ENCODE data around the gene SKIL. TPM values are rescaled to one million over a fixed set of nuclear protein-coding genes. Genes with fewer than 3 reads are reported as not detected.
"Not testable (repeated sequence)": the region's sequence is repeated elsewhere in the genome, so short reads cannot be mapped to it uniquely, and the experiment has no call there.

Gene SKIL
- total and polyA plus RNA-seq, 5 donors: 9.6 to 59.5 (median 36.4) TPM

- no peaks in the 10 kb centered on the region for H3K27me3 ChIP-seq (ENCODE audit: control insufficient read depth, insufficient read depth)
- H3K4me1 ChIP-seq (ENCODE audit: control insufficient read depth, insufficient read depth, low read length): no peaks in the 10 kb centered on the region
- H3K9me3 ChIP-seq (ENCODE audit: control insufficient read depth, low read length): peaks cover 2% of the 10 kb centered on the region
- no peak for ATAC-seq
- intact Hi-C loops (cut with DNase I): no loop called here
- 94% methylated on average over 24 of the region's 24 CpGs for WGBS
- DNase-seq: peak in 1 of 3 donors; percentile 44
- H3K27ac ChIP-seq (ENCODE audit: low read length): no peak overlapping the region
- H3K4me3 ChIP-seq (ENCODE audit: low read length): no peak overlapping the region
Measured at GRCh38 chr3:170327040-170327808, 30.3 kb upstream of the SKIL start.

GRCh38 chr3:170327868-170328548, 29.5 kb upstream of the SKIL start:
- 76% methylated on average over 7 of the region's 7 CpGs for WGBS
- H3K27me3 ChIP-seq (ENCODE audit: control insufficient read depth, insufficient read depth); H3K4me3 ChIP-seq (ENCODE audit: low read length); H3K27ac ChIP-seq (ENCODE audit: low read length); ATAC-seq; H3K9me3 ChIP-seq (ENCODE audit: control insufficient read depth, low read length); H3K4me1 ChIP-seq (ENCODE audit: control insufficient read depth, insufficient read depth, low read length); DNase-seq; intact Hi-C loops (cut with DNase I): not testable (repeated sequence)

- H3K27me3 ChIP-seq (ENCODE audit: control insufficient read depth, insufficient read depth): no peaks in the 10 kb centered on the region
- 74% methylated on average over 5 of the region's 5 CpGs for WGBS
- peak in 1 of 2 donors; percentile 75 for ATAC-seq
- intact Hi-C loops (cut with DNase I): no loop called here
- DNase-seq: no peak
- peaks cover 2% of the 10 kb centered on the region for H3K9me3 ChIP-seq (ENCODE audit: control insufficient read depth, low read length)
- no peak overlapping the region for H3K4me3 ChIP-seq (ENCODE audit: low read length)
- H3K27ac ChIP-seq (ENCODE audit: low read length): no peak overlapping the region
- no peaks in the 10 kb centered on the region for H3K4me1 ChIP-seq (ENCODE audit: control insufficient read depth, insufficient read depth, low read length)
Measured at GRCh38 chr3:170330366-170330765, 27.1 kb upstream of the SKIL start.

- H3K9me3 ChIP-seq (ENCODE audit: control insufficient read depth, low read length): peaks cover 2% of the 10 kb centered on the region
- no peaks in the 10 kb centered on the region for H3K4me1 ChIP-seq (ENCODE audit: control insufficient read depth, insufficient read depth, low read length)
- intact Hi-C loops (cut with DNase I): no loop called here
- H3K4me3 ChIP-seq (ENCODE audit: low read length): no peak overlapping the region
- DNase-seq (peak in 2 of 3 donors; percentile 37 to 49), ATAC-seq (peak; percentile 71 to 95)
- H3K27me3 ChIP-seq (ENCODE audit: control insufficient read depth, insufficient read depth): no peaks in the 10 kb centered on the region
- H3K27ac ChIP-seq (ENCODE audit: low read length): no peak overlapping the region
- WGBS: 44% methylated on average over 4 of the region's 4 CpGs
Measured at GRCh38 chr3:170331143-170331542, 26.4 kb upstream of the SKIL start.

GRCh38 chr3:170337420-170337819, 20.1 kb upstream of the SKIL start:
- intact Hi-C loops (cut with DNase I): no loop called here
- no peak overlapping the region for H3K4me3 ChIP-seq (ENCODE audit: low read length)
- no peak for DNase-seq
- WGBS: 77% methylated on average over 3 of the region's 3 CpGs
- H3K27ac ChIP-seq (ENCODE audit: low read length): no peak overlapping the region
- H3K4me1 ChIP-seq (ENCODE audit: control insufficient read depth, insufficient read depth, low read length): no peaks in the 10 kb centered on the region
- ATAC-seq: no peak
- no peaks in the 10 kb centered on the region for H3K9me3 ChIP-seq (ENCODE audit: control insufficient read depth, low read length)
- H3K27me3 ChIP-seq (ENCODE audit: control insufficient read depth, insufficient read depth): no peaks in the 10 kb centered on the region

- H3K27me3 ChIP-seq (ENCODE audit: control insufficient read depth, insufficient read depth): no peaks in the 10 kb centered on the region
- H3K4me3 ChIP-seq (ENCODE audit: low read length): no peak overlapping the region
- intact Hi-C loops (cut with DNase I): no loop called here
- ATAC-seq (no peak), DNase-seq (no peak)
- H3K9me3 ChIP-seq (ENCODE audit: control insufficient read depth, low read length): no peaks in the 10 kb centered on the region
- WGBS: 95% methylated on average over 1 of the region's 1 CpG
- no peak overlapping the region for H3K27ac ChIP-seq (ENCODE audit: low read length)
- no peaks in the 10 kb centered on the region for H3K4me1 ChIP-seq (ENCODE audit: control insufficient read depth, insufficient read depth, low read length)
Measured at GRCh38 chr3:170338690-170339340, 18.7 kb upstream of the SKIL start.

- H3K27me3 ChIP-seq (ENCODE audit: control insufficient read depth, insufficient read depth); H3K9me3 ChIP-seq (ENCODE audit: control insufficient read depth, low read length); DNase-seq; H3K27ac ChIP-seq (ENCODE audit: low read length); intact Hi-C loops (cut with DNase I); ATAC-seq; H3K4me1 ChIP-seq (ENCODE audit: control insufficient read depth, insufficient read depth, low read length); H3K4me3 ChIP-seq (ENCODE audit: low read length): not testable (repeated sequence)
- 94% methylated on average over 9 of the region's 9 CpGs for WGBS
Measured at GRCh38 chr3:170342273-170342672, 15.2 kb upstream of the SKIL start.

- intact Hi-C loops (cut with DNase I); H3K4me3 ChIP-seq (ENCODE audit: low read length); H3K9me3 ChIP-seq (ENCODE audit: control insufficient read depth, low read length); DNase-seq; H3K4me1 ChIP-seq (ENCODE audit: control insufficient read depth, insufficient read depth, low read length); H3K27me3 ChIP-seq (ENCODE audit: control insufficient read depth, insufficient read depth); H3K27ac ChIP-seq (ENCODE audit: low read length): not testable (repeated sequence)
- 38% methylated on average over 6 of the region's 6 CpGs for WGBS
- peak in 1 of 2 donors; percentile 79 for ATAC-seq
Measured at GRCh38 chr3:170343859-170344258, 13.7 kb upstream of the SKIL start.

- WGBS: 75% methylated on average over 4 of the region's 4 CpGs
Measured at GRCh38 chr3:170344971-170345370, 12.5 kb upstream of the SKIL start.

GRCh38 chr3:170346481-170347392, 10.8 kb upstream of the SKIL start:
- Histone ChIP-seq H3K27ac (ENCODE audit: low read length) (no peak overlapping the region), H3K4me1 (ENCODE audit: control insufficient read depth, insufficient read depth, low read length) (peaks cover 3% of the 10 kb centered on the region), H3K9me3 (ENCODE audit: control insufficient read depth, low read length) (no peaks in the 10 kb centered on the region), H3K4me3 (ENCODE audit: low read length) (no peak overlapping the region), H3K27me3 (ENCODE audit: control insufficient read depth, insufficient read depth) (no peaks in the 10 kb centered on the region)
- ATAC-seq: no peak
- DNase-seq: no peak
- 93% methylated on average over 12 of the region's 12 CpGs for WGBS
- intact Hi-C loops (cut with DNase I): no loop called here

More at GRCh38 chr3:170344971-170345370, 12.5 kb upstream of the SKIL start:
- Histone ChIP-seq H3K9me3 (ENCODE audit: control insufficient read depth, low read length) (no peaks in the 10 kb centered on the region), H3K4me1 (ENCODE audit: control insufficient read depth, insufficient read depth, low read length) (no peaks in the 10 kb centered on the region), H3K27ac (ENCODE audit: low read length) (no peak overlapping the region), H3K27me3 (ENCODE audit: control insufficient read depth, insufficient read depth) (no peaks in the 10 kb centered on the region), H3K4me3 (ENCODE audit: low read length) (no peak overlapping the region)
- no peak for DNase-seq
- intact Hi-C loops (cut with DNase I): no loop called here
- ATAC-seq: no peak

Data from right cardiac atrium (tissue), 5 donors.